GM20431 (cell line): Measurements from ENCODE around the gene XYLT1.

Source experiments
- in situ Hi-C: fragments of 300-500 bp; cut with MseI, MboI; formaldehyde crosslinking; loops from one replicate; pipeline ENCODE4 v1.15.0; 2020; ENCODE audit warnings: low sequenced_read_pairs; ENCODE audit not compliant: unreplicated experiment

XYLT1 gene

GRCh38 chr16:17461951-17462729 is 8.6 kb downstream of the XYLT1 start:
- in situ Hi-C loops: no loop called here

GRCh38 chr16:17460890-17461289 is 9.9 kb downstream of the XYLT1 start:
- in situ Hi-C loops: no loop called here

GRCh38 chr16:17459903-17460521 is 10.7 kb downstream of the XYLT1 start:
- in situ Hi-C loops: no loop called here

- in situ Hi-C loops: no loop called here
Observed at GRCh38 chr16:17457997-17458396, 12.8 kb downstream of the XYLT1 start.

- in situ Hi-C loops: no loop called here
Observed at GRCh38 chr16:17457513-17457912, 13.2 kb downstream of the XYLT1 start.

GRCh38 chr16:17454162-17454730 is 16.5 kb downstream of the XYLT1 start:
- in situ Hi-C loops: no loop called here

GRCh38 chr16:17453364-17454038 is 17.3 kb downstream of the XYLT1 start:
- in situ Hi-C loops: no loop called here

GRCh38 chr16:17452922-17453321 is 17.8 kb downstream of the XYLT1 start:
- in situ Hi-C loops: no loop called here

GRCh38 chr16:17451843-17452242 is 18.9 kb downstream of the XYLT1 start:
- in situ Hi-C loops: no loop called here

- in situ Hi-C loops: no loop called here
Observed at GRCh38 chr16:17450291-17450690, 20.5 kb downstream of the XYLT1 start.

- in situ Hi-C loops: no loop called here
Observed at GRCh38 chr16:17448640-17449638, 21.8 kb downstream of the XYLT1 start.

- in situ Hi-C loops: no loop called here
Observed at GRCh38 chr16:17447101-17447569, 23.6 kb downstream of the XYLT1 start.

GRCh38 chr16:17446661-17447060 is 24.1 kb downstream of the XYLT1 start:
- in situ Hi-C loops: no loop called here

- in situ Hi-C loops: no loop called here
Observed at GRCh38 chr16:17445421-17445820, 25.3 kb downstream of the XYLT1 start.

- in situ Hi-C loops: no loop called here
Observed at GRCh38 chr16:17444658-17445057, 26.1 kb downstream of the XYLT1 start.

GRCh38 chr16:17440131-17440530 is 30.6 kb downstream of the XYLT1 start:
- in situ Hi-C loops: no loop called here

GRCh38 chr16:17439580-17439979 is 31.2 kb downstream of the XYLT1 start:
- in situ Hi-C loops: no loop called here

- in situ Hi-C loops: no loop called here
Observed at GRCh38 chr16:17437981-17438380, 32.8 kb downstream of the XYLT1 start.

- in situ Hi-C loops: no loop called here
Observed at GRCh38 chr16:17437127-17437720, 33.5 kb downstream of the XYLT1 start.
